ENCODE results near the gene EDARADD. TPM values are rescaled to one million over a fixed set of nuclear protein-coding genes. Genes with fewer than 3 reads are reported as not detected.

The EDARADD gene
- total and polyA plus RNA-seq, 9 donors, result 0.29 to 2.9 (median 0.51) TPM

GRCh38 chr1:236518322-236518721 lies 124.2 kb downstream of the EDARADD start:
- H3K27me3 ChIP-seq, result no peaks in the 10 kb centered on the region
- WGBS, 3 donors, result 79 to 92% (median 90%) methylated on average over 5 of the region's 5 CpGs
- H3K4me3 ChIP-seq, result no peak overlapping the region
- no peak overlapping the region for H3K27ac ChIP-seq
- peaks cover 11% of the 10 kb centered on the region for H3K4me1 ChIP-seq (ENCODE audit: insufficient read depth)
- TF ChIP-seq POLR2A (IDR thresholded peaks at IDR 0.05) (no peak), EP300 (IDR thresholded peaks at IDR 0.05) (no peak), CTCF (IDR thresholded peaks at IDR 0.05) (no peak)
- H3K9me3 ChIP-seq, result no peaks in the 10 kb centered on the region
- DNase-seq, result no peak
- H3K36me3 ChIP-seq, result no peaks in the 10 kb centered on the region
- intact Hi-C loops (cut with DNase I), result no loop called here

- Histone ChIP-seq H3K9me3 (no peaks in the 10 kb centered on the region), H3K27me3 (no peaks in the 10 kb centered on the region), H3K4me3 (no peak overlapping the region), H3K36me3 (no peaks in the 10 kb centered on the region), H3K27ac (no peak overlapping the region), H3K4me1 (ENCODE audit: insufficient read depth) (peaks cover 8% of the 10 kb centered on the region)
- intact Hi-C loops (cut with DNase I), result loop anchor here in 1 of 4 donors (10.0 kb wide), 1 partner anchor 236 kb away; the partner anchor contains the start of gene ERO1B
- no peak for DNase-seq
- WGBS, 3 donors, result 71 to 82% (median 75%) methylated on average over 4 of the region's 4 CpGs
- no peak for TF ChIP-seq POLR2A (IDR thresholded peaks at IDR 0.05)
- no peak for TF ChIP-seq CTCF (IDR thresholded peaks at IDR 0.05)
- no peak for TF ChIP-seq EP300 (IDR thresholded peaks at IDR 0.05)
Observed at GRCh38 chr1:236520445-236521005, 126.4 kb downstream of the EDARADD start.

GRCh38 chr1:236522937-236523703 lies 129.0 kb downstream of the EDARADD start:
- WGBS, 3 donors, result 3 to 5% (median 4%) methylated on average over 23 to 26 of the region's 26 CpGs
- Histone ChIP-seq H3K9me3 (no peaks in the 10 kb centered on the region), H3K27ac (peak overlapping the region; percentile 80 to 88), H3K4me3 (peak overlapping the region; percentile 69), H3K36me3 (no peaks in the 10 kb centered on the region), H3K4me1 (ENCODE audit: insufficient read depth) (peaks cover 1% of the 10 kb centered on the region), H3K27me3 (no peaks in the 10 kb centered on the region)
- intact Hi-C loops (cut with DNase I), result loop anchor here in 1 of 4 donors (10.0 kb wide), 1 partner anchor 238 kb away; the partner anchor contains the start of gene ERO1B
- no peak for TF ChIP-seq CTCF (IDR thresholded peaks at IDR 0.05)
- TF ChIP-seq EP300 (IDR thresholded peaks at IDR 0.05), result no peak
- TF ChIP-seq POLR2A (IDR thresholded peaks at IDR 0.05), result no peak
- DNase-seq, result peak in 4 of 5 donors; percentile 47 to 63 (median 56)

- DNase-seq, result peak; percentile 86 to 92 (median 89)
- no peak for TF ChIP-seq CTCF (IDR thresholded peaks at IDR 0.05)
- peak; percentile 66 for TF ChIP-seq EP300 (IDR thresholded peaks at IDR 0.05)
- peak; percentile 47 for TF ChIP-seq POLR2A (IDR thresholded peaks at IDR 0.05)
- Histone ChIP-seq H3K27ac (peak within 1 kb of the TSS; percentile 80 to 88), H3K4me1 (ENCODE audit: insufficient read depth) (peaks cover 1% of the 10 kb centered on the region), H3K4me3 (peak within 1 kb of the TSS; percentile 69), H3K9me3 (no peaks in the 10 kb centered on the region), H3K36me3 (no peaks in the 10 kb centered on the region), H3K27me3 (no peaks in the 10 kb centered on the region)
- 1% methylated on average over 33 to 35 of the region's 35 CpGs for WGBS, 3 donors
- intact Hi-C loops (cut with DNase I), result loop anchor here in 1 of 4 donors (10.0 kb wide), 1 partner anchor 239 kb away; the partner anchor contains the start of gene ERO1B
Observed at GRCh38 chr1:236523704-236524141, 129.6 kb downstream of the EDARADD start, which contains the start of gene LGALS8. Gene LGALS8, plus strand, starts transcription at chr1:236523982. Its CDS starts 2,089 bp downstream, at chr1:236526071.

Measured in ovary (tissue), 9 donors.